Activated T-helper 2 cell treated with anti-CD3 and anti-CD28 coated beads, Interferon-gamma antibody, Interleukin-2, Interleukin-4, amounts not matched to agents 10 μg/mL and 5 μg/mL and 100 μg/mL, durations not matched to agents 14 hours and 24 hours and 36 hours (primary cell): ENCODE measurements around the gene YY1AP1. TPM values are rescaled to one million over a fixed set of nuclear protein-coding genes. Genes with fewer than 3 reads are reported as not detected.
"Not testable (repeated sequence)": the region's sequence is repeated elsewhere in the genome, so short reads cannot be mapped to it uniquely, and the experiment has no call there.

ENCODE experiments used
- DNase-seq: peaks from one replicate; pipeline ENCODE4 v3.0.0; 2021; ENCODE audit warnings: low spot score
- H3K27ac Mint-ChIP-seq: one replicate; pipeline ENCODE4 v1.8.0; 2021; ENCODE audit warnings: mixed read lengths
- H3K27me3 Mint-ChIP-seq: one replicate; pipeline ENCODE4 v1.8.0; 2021; ENCODE audit warnings: low read depth, mixed read lengths
- H3K36me3 Mint-ChIP-seq: one replicate; pipeline ENCODE4 v1.8.0; 2021; ENCODE audit warnings: low read depth, mixed read lengths
- H3K4me1 Mint-ChIP-seq: one replicate; pipeline ENCODE4 v1.8.0; 2021; ENCODE audit warnings: low read depth, mixed read lengths
- H3K4me3 Mint-ChIP-seq: one replicate; pipeline ENCODE4 v1.8.0; 2021; ENCODE audit warnings: low read depth, mild to moderate bottlenecking, moderate library complexity, mixed read lengths
- H3K9me3 Mint-ChIP-seq: one replicate; pipeline ENCODE4 v1.8.0; 2021; ENCODE audit warnings: mixed read lengths
- intact Hi-C: fragments of 100-400 bp; cut with micrococcal nuclease; formaldehyde crosslinking; loops from one replicate; pipeline ENCODE4 v1.15.1; 2023
- total RNA-seq: library from RNA; stranded (reverse); gene quantifications from 2 replicates; pipeline ENCODE4 v1.2.3, GENCODE V29; 2022

The YY1AP1 gene
- total RNA-seq, 1 donor from 2014 or later = 67.9 TPM

- intact Hi-C loops = no loop called here
- Mint-ChIP-seq H3K4me1 (peaks cover 2% of the 10 kb centered on the region), H3K36me3 (no peaks in the 10 kb centered on the region), H3K27me3 (peaks cover 11% of the 10 kb centered on the region), H3K27ac (no peak overlapping the region), H3K9me3 (no peaks in the 10 kb centered on the region), H3K4me3 (no peak overlapping the region)
- DNase-seq = no peak
Measured at GRCh38 chr1:155650231-155650757, 38.3 kb downstream of the YY1AP1 start.

GRCh38 chr1:155649676-155650075 lies 38.9 kb downstream of the YY1AP1 start:
- no peak overlapping the region for H3K4me3 Mint-ChIP-seq
- peaks cover 11% of the 10 kb centered on the region for H3K27me3 Mint-ChIP-seq
- H3K4me1 Mint-ChIP-seq = peaks cover 2% of the 10 kb centered on the region
- intact Hi-C loops = no loop called here
- no peaks in the 10 kb centered on the region for H3K9me3 Mint-ChIP-seq
- H3K36me3 Mint-ChIP-seq = no peaks in the 10 kb centered on the region
- no peak overlapping the region for H3K27ac Mint-ChIP-seq
- no peak for DNase-seq

- Mint-ChIP-seq H3K36me3 (no peaks in the 10 kb centered on the region), H3K4me1 (peaks cover 2% of the 10 kb centered on the region), H3K9me3 (no peaks in the 10 kb centered on the region), H3K4me3 (no peak overlapping the region), H3K27me3 (peaks cover 9% of the 10 kb centered on the region), H3K27ac (no peak overlapping the region)
- no peak for DNase-seq
- intact Hi-C loops = no loop called here
Measured at GRCh38 chr1:155648207-155649147, 40.1 kb downstream of the YY1AP1 start.

GRCh38 chr1:155646307-155646706 lies 42.3 kb downstream of the YY1AP1 start:
- peaks cover 2% of the 10 kb centered on the region for H3K4me1 Mint-ChIP-seq
- H3K27me3 Mint-ChIP-seq = no peaks in the 10 kb centered on the region
- no peak overlapping the region for H3K4me3 Mint-ChIP-seq
- H3K9me3 Mint-ChIP-seq = peaks cover 21% of the 10 kb centered on the region
- H3K27ac Mint-ChIP-seq = no peak overlapping the region
- peaks cover 4% of the 10 kb centered on the region for H3K36me3 Mint-ChIP-seq
- intact Hi-C loops = no loop called here
- no peak for DNase-seq

DNA sequence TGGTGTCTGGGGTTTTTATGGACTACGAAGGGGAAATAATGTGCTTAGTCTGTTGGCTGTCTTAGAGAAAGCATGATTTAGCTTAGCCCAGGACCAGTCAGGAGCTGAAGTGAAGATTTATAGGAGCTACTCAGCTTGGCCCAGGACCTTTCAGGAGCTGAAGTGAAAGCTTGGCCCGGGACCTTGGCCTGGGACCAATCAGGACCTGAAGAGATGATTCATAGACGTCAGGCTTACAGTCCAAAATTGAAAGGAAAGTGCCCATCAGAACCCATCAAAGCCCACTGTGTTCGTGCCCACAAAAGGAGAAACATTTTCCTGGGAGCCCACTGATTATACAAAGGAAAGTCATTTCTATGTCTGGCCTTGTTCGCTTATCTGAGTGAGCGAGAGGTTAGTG lies 42.9 kb downstream of the YY1AP1 start:
- intact Hi-C loops = no loop called here
- Mint-ChIP-seq H3K4me1 (peaks cover 2% of the 10 kb centered on the region), H3K27ac (no peak overlapping the region), H3K9me3 (peaks cover 22% of the 10 kb centered on the region), H3K27me3 (no peaks in the 10 kb centered on the region), H3K4me3 (no peak overlapping the region), H3K36me3 (peaks cover 4% of the 10 kb centered on the region)
- DNase-seq = no peak

GRCh38 chr1:155645034-155645598 lies 43.5 kb downstream of the YY1AP1 start:
- intact Hi-C loops = no loop called here
- H3K4me3 Mint-ChIP-seq = no peak overlapping the region
- no peak overlapping the region for H3K27ac Mint-ChIP-seq
- H3K4me1 Mint-ChIP-seq = peaks cover 2% of the 10 kb centered on the region
- no peak for DNase-seq
- H3K36me3 Mint-ChIP-seq = peaks cover 4% of the 10 kb centered on the region
- peaks cover 22% of the 10 kb centered on the region for H3K9me3 Mint-ChIP-seq
- H3K27me3 Mint-ChIP-seq = no peaks in the 10 kb centered on the region

- Mint-ChIP-seq H3K9me3 (peaks cover 22% of the 10 kb centered on the region), H3K36me3 (peaks cover 4% of the 10 kb centered on the region), H3K27ac (no peak overlapping the region), H3K27me3 (no peaks in the 10 kb centered on the region), H3K4me1 (no peaks in the 10 kb centered on the region), H3K4me3 (no peak overlapping the region)
- no peak for DNase-seq
- intact Hi-C loops = no loop called here
Measured at GRCh38 chr1:155643230-155643629, 45.3 kb downstream of the YY1AP1 start.

GRCh38 chr1:155642559-155643180 lies 45.9 kb downstream of the YY1AP1 start:
- H3K4me3 Mint-ChIP-seq, H3K4me1 Mint-ChIP-seq, intact Hi-C loops, DNase-seq, H3K27ac Mint-ChIP-seq, H3K36me3 Mint-ChIP-seq, H3K27me3 Mint-ChIP-seq: not testable (repeated sequence)
- peaks cover 22% of the 10 kb centered on the region for H3K9me3 Mint-ChIP-seq

DNA sequence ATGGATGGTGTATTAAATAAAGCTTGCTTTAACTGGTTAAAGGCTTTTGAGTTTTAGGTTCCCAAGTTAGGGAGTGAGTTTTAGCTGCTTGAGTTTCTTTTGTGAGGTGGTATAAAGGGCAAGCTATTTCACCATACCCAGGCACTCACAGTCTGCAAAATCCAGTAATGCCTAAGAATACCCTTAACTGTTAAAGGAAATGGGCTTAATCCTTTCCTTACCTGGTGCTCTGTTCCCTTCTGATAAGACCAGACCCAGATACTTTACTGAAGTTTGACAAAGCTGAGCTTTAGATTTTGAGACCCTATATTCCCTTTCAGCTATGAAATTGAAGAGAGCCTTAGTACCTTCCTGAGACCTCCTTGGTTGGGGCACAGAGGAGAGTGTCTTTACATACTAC lies 48.2 kb downstream of the YY1AP1 start:
- no peak for DNase-seq
- H3K4me3 Mint-ChIP-seq = no peak overlapping the region
- peaks cover 4% of the 10 kb centered on the region for H3K36me3 Mint-ChIP-seq
- peaks cover 15% of the 10 kb centered on the region for H3K4me1 Mint-ChIP-seq
- H3K9me3 Mint-ChIP-seq = peaks cover 22% of the 10 kb centered on the region
- H3K27me3 Mint-ChIP-seq = no peaks in the 10 kb centered on the region
- intact Hi-C loops = no loop called here
- H3K27ac Mint-ChIP-seq = no peak overlapping the region

DNA sequence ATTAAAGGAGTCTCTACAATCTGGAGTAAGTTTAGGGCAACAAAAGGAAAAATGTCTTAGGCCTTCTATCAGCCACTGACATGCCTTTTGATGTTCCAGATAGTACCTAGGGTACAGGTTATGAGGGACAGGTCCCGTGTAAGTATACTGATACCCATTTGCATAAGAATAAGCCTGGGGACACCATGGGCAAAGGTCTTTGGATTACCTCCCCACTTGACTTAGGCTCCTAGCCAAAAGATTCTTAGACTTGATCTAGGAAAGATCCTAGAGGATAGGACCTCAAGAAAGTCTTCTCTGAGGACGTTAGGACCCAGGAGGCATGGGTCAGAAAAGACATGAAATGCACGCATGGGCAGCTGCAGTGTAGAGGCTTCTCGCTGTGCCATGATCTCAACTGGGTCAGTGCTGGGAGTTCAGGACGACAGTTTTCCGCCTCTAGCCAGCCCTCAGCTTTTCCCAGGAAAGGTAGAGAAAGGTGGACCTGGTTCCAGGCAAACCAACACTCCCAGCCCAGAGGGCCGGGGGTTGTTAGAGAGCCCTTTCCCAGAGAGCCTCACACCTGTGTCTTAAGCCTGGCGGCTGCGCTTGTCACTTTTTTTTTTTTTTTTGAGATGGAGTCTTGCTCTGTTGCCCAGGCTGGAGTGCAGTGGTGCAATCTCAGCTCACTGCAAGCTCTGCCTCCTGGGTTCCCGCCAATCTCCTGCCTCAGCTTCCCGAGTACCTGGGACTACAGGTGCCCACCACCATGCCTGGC lies 52.0 kb downstream of the YY1AP1 start:
- Mint-ChIP-seq H3K27ac (peak overlapping the region; percentile 83), H3K4me1 (peaks cover 15% of the 10 kb centered on the region), H3K9me3 (peaks cover 4% of the 10 kb centered on the region), H3K4me3 (peak overlapping the region; percentile 86), H3K36me3 (no peaks in the 10 kb centered on the region), H3K27me3 (no peaks in the 10 kb centered on the region)
- DNase-seq = no peak
- intact Hi-C loops = no loop called here

DNA sequence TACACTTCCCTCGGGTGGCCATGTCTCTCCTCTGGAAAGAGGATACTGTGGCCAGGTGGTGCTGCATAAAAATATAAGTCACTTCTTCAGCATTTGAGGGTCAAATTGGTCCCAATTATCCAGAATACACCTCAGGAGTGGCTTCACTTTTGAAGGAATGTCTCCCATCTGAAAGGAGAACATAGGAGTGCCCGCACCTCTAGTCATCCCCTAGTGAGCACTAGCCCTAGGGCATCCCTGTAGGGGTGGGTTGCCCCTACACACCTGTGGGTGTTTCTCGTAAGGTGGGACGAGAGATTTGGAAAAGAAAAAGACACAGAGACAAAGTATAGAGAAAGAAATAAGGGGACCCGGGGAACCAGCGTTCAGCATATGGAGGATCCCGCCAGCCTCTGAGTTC lies 62.1 kb downstream of the YY1AP1 start:
- H3K36me3 Mint-ChIP-seq, H3K27ac Mint-ChIP-seq, H3K4me1 Mint-ChIP-seq, DNase-seq, H3K27me3 Mint-ChIP-seq, H3K4me3 Mint-ChIP-seq, intact Hi-C loops, H3K9me3 Mint-ChIP-seq: not testable (repeated sequence)

DNA sequence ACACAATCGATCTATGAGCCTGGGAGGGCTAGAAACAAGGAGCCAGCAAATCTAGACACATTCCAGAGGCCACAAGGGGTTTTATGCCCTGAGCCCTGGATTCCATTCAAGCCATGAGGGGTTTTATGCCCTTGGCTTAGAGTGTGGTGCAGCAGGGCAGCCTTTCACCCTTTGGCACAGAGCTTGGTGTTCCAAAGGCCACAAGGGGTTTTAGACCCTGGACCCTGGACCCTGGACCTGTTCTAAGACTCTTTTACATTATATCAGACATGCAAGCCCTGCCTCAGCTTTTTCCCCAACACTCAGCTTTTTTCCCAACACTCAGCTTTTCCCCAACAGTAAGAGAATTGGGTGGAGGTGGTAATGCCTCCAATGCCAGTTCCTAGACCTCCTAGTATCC lies 65.2 kb downstream of the YY1AP1 start:
- intact Hi-C loops = no loop called here
- Mint-ChIP-seq H3K36me3 (no peaks in the 10 kb centered on the region), H3K27ac (no peak overlapping the region)

More for the DNA sequence above, 65.2 kb downstream of the YY1AP1 start:
- Mint-ChIP-seq H3K4me1 (no peaks in the 10 kb centered on the region), H3K4me3 (no peak overlapping the region), H3K9me3 (no peaks in the 10 kb centered on the region), H3K27me3 (peaks cover 5% of the 10 kb centered on the region)
- DNase-seq = no peak
